HG03439 (cell line): ENCODE measurements around the gene LGALS4.
"Not testable (repeated sequence)": the region's sequence is repeated elsewhere in the genome, so short reads cannot be mapped to it uniquely, and the experiment has no call there.

Source experiments
- ATAC-seq: cut with Tn5 transposase; IDR thresholded peaks from one replicate; pipeline ENCODE4 v1.9.1; 2021; ENCODE audit warnings: mild to moderate bottlenecking, moderate library complexity; ENCODE audit not compliant: unreplicated experiment

Gene LGALS4, protein sequence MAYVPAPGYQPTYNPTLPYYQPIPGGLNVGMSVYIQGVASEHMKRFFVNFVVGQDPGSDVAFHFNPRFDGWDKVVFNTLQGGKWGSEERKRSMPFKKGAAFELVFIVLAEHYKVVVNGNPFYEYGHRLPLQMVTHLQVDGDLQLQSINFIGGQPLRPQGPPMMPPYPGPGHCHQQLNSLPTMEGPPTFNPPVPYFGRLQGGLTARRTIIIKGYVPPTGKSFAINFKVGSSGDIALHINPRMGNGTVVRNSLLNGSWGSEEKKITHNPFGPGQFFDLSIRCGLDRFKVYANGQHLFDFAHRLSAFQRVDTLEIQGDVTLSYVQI

DNA sequence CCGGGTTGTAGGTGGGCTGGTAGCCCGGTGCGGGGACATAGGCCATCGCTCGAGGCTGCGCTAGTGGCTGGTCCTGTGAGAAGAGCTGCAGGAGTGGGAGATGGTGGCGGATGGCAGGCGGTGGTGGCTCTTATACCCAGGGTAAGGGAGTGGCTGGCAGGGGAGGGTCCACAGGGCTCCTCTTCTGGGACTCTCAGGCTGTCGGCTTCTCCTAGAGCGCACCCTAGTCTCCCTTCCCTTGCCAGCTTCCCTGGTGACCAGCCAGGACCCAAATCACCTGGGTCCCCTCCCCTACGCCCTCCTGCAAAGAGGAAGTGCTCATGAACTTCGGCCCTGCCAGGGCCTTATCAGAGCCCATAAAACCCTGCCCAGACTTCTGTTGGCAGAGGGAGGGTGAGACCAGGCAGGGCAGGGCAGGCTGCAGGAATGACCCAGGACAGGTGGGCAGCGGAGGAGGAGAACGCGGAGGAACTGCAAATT lies at the start of gene LGALS4:
Gene LGALS4 (minus strand): TSS at position 105 of the 480 bp plus-strand sequence. CDS start 59 bp downstream, at position 46.
- no peak for ATAC-seq

DNA sequence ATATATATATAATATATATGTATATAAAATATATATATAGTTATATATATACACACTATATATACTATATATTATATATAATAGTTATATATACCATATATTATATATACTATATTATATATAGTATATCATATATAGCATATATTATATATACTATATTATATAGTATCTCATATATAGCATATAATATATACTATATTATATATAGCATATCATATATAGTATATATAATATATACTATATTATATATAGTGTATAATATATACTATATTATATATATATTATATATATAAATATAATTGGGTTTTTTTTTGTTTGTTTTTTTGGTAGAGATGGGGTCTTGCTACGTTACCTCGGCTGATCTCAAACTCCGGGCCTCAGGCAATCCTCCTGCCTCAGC lies 48.6 kb upstream of the LGALS4 start:
- no peak for ATAC-seq

DNA sequence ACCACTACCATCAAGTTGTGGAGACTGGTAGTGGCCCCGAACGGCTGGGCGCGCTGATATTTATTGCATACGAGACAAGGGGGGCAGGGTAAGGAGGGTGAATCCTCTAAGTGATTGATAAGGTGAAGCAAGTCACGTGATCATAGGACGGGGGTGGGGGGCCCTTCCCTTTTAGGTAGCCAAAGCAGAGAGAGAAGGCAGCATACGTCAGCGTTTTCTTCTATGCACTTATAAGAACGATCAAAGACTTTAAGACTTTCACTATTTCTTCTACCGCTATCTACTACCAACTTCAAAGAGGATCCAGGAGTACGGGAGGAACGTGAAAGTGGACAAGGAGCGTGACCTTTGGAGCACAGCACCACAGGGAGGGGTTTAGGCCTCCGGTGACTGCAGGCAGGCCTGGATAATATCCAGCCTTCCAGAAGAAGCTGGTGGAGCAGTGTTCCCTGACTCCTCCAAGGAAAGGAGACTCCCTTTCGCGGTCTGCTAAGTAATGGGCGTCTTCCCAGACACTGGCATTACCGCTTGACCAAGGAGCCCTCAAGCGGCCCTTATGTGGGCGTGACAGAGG lies 47.0 kb upstream of the LGALS4 start:
- ATAC-seq, result not testable (repeated sequence)

DNA sequence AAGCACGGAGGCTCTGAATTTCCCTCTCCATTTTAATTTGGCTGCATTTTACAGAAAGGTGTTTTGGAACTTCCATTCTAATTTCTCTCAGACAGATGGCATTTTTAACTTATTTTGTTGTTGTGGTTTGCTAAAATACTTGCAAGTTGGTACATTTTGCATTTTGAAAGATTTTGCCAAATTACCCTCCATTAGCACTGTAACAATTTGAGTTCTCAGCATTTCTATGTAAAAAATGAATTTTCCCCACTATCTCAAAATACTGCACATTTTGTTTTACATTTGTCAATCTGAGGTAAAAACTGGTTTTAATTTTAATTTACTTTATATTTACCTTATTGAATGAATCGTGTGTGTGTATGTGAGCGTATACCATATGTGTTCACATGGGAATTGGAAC lies 44.1 kb upstream of the LGALS4 start:
- ATAC-seq, result no peak

DNA sequence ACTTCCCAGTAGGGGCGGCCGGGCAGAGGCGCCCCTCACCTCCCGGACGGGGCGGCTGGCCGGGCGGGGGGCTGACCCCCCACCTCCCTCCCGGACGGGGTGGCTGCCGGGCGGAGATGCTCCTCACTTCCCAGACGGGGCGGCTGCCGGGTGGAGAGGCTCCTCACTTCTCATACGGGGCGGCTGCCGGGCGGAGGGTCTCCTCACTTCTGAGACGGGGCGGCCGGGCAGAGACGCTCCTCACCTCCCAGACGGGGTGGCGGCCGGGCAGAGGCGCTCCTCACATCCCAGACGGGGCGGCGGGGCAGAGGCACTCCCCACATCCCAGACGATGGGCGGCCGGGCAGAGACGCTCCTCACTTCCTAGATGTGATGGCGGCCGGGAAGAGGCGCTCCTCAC lies 43.0 kb upstream of the LGALS4 start:
- not testable (repeated sequence) for ATAC-seq

DNA sequence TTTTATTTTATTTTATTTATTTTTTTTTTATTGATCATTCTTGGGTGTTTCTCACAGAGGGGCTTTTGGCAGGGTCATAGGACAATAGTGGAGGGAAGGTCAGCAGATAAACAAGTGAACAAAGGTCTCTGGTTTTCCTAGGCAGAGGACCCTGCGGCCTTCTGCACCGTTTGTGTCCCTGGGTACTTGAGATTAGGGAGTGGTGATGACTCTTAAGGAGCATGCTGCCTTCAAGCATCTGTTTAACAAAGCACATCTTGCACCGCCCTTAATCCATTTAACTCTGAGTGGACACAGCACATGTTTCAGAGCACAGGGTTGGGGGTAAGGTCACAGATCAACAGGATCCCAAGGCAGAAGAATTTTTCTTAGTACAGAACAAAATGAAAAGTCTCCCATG lies 42.2 kb upstream of the LGALS4 start:
- ATAC-seq, result not testable (repeated sequence)

DNA sequence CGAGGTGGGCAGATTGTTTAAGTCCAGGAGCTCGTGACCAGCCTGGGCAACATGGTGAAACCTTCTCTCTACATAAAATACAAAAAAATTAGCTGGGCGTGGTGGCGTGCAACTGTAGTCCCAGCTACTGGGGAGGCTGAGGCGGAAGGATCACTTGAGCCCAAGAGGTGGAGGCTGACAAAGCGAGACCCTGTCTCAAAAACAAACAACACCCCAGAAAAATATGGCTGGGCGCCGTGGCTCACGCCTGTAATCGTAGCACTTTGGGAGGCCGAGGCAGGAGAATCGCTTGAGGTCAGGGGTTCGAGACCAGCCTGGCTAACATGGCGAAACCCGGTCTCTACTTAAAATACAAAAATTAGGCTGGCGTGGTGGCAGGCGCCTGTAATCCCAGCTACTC lies 40.5 kb upstream of the LGALS4 start:
- ATAC-seq, result no peak

DNA sequence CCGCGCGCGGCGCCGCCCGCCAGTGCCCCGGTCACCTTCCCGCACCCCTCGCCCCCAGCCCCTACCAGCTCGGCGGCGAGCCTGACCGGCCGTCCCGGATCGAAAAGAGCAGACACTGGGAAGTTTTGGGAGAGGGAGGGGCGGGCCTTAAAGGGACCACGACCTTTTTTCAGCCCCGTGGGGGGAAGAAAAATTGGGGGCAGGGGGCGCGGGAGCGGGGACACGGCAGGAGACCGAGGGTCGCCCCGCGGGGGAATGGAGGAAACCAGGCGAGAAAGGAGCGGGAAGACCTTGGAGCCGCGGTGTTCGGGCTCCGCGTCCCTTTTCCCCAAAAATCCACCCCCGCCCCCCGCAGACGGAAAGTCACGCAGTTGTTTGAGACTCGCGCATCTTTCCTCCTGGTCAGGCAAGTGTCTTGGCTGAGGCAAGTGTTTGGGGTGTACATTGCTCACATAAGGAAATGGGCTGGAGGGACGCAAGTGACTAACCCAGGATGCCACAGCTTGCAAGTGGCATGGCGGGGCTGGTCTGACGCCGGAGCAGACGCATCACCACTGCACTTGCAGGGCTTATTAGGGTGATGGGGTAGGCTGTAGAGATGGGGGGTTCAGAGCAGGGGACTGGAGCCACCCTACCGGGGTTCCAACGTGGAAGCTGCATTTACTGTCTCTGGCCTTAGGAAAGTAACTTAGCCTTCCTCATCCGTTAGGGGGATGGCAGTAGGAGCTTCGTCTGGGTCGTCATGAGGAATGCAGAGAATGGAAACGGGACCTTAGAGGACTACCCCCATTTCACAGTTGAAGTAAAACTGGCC lies 39.7 kb upstream of the LGALS4 start:
- ATAC-seq, result no peak

DNA sequence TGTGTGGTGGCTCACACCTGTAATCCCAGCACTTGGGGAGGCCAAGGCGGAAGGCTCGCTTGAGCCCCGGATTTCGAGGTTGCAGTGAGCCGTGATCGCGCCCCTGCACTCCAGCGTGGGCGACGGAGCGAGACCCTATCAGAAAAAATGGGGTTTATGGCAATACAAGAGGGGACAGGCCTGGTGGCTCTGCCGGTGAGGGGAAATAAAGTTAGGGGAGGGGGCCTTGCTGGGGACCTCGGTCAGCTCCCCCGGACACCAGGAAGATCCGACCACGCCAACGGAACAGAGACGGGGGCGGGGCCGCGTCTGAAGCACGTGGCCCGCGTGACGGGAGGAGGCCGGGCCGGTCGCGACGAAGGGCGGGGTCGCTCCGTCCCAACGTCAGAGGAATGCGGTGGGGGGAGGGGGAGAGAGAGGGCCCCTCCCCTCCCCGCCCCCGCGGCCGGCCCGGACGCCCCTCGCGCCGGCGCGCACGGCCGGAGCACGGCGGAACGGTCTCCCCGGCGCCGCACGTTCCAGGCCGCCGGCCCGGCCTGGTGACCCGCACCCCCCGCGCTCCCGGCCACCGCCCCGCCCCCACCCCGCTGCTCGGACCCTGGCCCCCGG lies 39.0 kb upstream of the LGALS4 start:
- peak; percentile 33 for ATAC-seq

DNA sequence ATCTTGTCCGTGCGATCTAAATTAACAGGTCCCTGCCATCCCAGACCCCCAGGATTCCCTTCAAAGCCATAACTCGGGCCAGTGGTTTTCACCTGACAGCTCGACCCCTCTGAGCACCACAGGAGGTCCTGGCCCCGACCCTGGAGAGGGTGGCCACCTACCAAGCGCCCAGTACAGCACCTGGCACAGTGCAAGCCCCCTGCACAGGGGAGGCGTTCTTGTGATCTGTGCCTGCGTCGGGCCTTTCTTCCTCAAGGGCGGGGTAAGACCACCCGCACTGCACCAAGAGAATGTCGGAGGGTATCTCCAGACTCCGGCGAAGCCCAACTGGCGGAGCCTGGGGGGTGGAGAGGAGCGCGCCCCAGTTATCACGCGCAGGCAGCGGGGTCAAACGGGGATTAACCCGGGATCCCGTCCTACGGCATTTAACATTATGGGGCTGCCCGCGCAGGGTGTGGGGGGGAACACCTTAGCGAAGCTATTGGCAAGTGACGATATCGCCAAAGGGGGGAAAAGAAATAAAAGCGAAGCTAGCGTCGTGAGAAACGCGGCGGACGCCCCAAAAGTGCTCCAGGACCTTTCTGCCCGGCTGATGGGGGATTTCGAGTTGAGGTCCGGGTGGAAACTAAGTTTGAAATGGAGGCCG lies 38.4 kb upstream of the LGALS4 start:
- no peak for ATAC-seq

DNA sequence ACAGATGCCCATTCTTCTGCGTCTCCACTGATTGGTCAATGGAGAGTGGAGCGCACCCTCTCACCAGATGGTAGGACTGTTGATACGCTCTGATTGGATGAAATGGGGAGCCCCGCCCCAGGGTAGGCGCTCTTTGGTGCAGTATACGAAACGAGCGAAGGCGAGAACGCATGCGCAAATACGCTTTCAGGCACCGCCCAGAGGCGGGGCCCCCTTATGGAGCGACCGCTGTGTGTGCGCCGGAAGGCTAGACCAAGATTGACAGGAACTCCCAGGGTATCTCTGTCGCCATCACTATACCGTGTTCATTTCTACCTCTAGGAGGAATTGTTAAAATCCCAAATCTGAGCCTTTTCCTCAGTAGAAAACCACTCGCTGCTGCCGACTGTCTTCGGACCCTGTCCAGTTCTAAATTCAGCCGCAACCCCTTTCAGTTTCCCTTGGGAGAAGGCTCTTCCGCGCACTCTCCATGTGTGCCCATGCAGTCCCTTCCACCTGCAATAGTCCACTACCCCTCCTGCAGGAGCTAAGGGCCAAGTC lies 37.8 kb upstream of the LGALS4 start:
- ATAC-seq, result peak; percentile 76

DNA sequence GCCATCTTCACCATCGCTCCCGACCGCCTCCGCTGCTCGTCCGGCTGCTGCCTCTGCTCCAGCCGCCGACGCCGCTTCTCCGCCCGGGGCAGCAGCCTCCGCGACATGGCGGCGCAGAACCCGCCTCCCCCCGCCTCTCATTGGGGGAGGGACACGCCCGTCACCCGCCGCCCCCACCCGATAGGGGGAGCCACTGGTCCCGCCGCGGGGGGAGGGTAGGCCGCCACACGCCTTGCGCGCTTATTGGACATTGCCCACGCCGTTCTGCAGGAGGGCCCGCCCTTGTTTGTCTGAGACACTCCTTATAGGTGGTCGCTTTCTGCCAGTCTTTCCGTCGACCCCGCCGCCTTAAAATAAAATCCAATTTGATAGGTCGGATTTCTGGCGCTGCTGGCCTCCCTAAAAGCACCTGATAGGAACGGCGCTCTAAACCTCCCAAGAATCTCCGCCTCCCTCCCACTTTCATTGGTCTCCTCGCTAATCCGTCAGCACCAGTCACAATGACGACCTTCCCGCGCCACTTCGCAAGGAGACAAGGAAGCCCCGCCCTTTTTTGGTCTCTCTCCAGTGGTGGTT lies 37.2 kb upstream of the LGALS4 start, which contains the start of gene HNRNPL:
Gene HNRNPL (minus strand): TSS at position 127 of the 576 bp plus-strand sequence. CDS start 20 bp downstream, at position 107.
- peak; percentile 58 for ATAC-seq

DNA sequence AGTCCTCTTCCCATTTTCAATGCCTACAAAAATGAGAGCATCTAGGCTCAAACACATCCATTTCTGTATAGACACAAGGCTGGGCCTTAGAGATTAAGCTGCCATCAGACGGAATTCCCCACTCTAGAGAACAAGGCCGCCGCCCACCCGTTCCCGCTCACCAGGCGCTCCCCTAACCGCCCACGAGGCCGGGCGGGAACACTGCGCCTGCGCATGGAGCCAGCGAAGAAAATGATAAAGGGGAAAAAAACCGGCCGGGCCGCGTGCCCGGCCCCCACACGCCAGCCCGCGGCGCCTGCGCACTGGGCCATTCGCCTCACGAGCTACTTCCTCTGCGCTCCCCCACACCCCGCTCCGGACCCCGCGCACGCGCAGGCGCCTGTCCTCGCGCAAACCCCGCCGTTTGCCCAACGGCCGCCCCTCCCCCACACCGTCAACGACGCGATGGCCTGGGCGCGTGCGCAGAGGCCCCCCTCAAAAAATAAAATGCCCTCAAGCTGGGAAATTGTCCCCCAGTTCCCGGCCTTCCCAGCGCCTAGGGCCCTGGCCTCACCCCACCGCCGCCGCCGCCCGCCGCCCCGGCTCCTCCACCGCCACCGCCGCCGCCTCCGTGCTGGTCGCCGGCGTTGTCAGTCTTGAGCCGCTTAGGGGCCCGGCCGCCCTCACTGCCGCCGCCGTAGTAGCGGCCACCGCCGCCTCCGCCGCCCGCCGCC lies 36.6 kb upstream of the LGALS4 start:
- ATAC-seq, result peak; percentile 20

DNA sequence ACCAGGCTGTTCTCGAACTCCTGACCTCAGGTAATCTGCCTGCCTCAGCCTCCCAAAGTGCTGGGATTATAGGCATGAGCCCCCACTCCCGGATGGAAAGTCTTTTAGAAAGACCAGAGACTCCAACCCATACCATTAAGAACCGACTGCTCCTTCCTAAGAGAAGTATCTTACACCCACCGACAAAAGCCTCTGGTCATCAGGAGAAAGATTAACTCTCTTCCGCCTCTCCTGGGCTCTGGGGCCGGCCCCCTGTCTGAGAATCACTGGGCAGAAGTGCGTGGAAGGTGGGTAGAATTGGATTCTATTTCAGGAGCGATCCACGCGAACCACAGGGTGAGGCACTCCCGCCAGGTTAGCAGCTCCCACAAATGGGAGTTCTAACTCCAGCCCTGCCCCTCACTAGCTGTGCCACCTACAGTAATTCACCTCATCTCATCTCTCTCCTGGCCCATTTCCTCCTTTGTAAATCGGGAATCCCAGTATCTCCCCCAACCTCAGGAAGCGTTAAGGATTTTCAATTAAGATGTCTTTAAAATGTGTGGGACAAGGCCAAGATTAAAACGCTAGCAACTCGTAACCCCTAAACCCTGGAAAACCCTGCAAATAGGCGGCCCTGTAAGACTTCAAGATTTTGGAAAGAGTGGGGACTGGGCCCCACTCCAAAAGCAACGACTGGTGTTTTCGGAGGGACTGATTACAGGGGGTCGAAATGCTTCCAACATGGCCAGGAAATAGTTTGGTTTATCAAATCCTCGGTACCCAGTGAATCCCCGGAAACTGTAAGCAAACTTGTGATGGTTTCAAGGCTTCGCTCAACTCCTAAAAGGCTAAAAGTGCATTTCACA lies 35.8 kb upstream of the LGALS4 start:
- no peak for ATAC-seq

DNA sequence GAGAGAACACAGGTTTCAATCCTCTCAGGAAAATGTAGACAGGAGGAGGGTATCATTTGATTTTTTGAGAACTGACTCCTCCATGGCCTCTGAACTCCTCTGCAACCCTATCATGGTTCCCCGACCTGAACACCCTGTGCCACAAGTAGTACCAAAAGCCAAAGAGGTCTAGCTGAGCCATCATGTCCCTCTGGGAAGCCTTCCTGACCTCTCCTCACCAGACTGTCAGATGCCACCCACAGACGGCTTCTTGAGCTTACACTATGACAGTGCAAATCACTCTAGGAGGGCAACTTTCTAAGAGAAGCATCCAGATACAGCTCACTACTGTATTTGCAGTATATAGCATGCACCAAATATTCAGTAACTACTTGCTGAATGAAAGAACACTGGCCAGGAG lies 33.4 kb upstream of the LGALS4 start:
- no peak for ATAC-seq

DNA sequence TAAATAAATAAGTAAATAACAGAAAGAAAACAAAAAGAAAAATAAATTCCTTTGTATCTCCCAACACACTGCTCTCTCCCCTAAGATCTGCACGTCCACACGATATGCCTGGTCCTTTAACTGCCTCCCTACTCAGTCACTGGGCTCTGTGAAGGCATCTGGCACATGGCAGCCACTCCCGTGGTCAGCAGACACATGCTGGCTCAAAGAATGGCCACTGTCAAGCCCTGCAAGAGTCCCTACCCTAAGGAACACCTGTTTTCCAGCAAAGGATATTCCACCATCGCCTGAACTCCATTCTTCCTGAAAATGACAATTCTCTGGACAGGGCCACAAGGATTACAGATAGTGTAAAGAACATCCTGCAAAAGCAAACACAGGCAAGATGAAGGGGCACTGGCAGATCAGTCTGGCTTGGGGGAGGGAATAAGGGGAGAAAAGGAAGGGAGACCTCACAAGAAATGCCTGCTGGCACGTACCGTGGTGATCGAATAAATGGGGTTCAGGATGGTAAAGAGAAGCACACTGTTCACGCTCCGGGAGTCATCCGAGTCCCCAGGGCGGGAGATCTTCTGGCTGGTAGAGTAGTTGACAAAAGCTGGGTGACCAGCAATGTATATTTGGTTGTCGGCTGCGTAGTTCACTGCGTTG lies 32.8 kb upstream of the LGALS4 start:
- no peak for ATAC-seq

DNA sequence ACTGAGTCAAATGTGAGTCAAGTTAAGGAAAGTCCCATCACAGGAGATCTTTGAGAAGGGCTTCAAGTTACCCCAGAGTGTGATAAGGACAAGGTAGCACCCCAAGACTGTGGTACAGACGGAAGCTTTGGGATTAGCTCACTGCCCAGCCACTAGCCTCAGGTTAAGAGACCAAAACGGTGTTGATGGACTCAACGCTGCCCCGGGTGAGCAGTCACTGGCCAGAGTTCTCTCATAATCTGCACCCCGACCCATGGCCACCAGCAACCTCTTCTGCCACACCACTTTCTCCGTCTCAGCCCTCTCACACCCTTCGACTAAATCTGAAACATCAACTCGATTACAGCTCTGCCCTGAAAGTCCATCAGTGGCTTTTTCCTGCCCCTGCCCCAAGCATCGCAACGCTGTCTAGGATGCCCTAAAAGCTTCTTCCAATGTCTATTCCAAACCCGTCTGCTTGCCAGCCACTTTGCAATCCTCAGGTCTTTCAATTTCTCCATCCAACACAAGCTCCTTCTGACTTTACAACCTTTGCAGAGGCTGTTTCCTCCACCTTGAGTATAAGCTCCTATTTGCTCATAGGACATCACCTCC lies 31.4 kb upstream of the LGALS4 start:
- ATAC-seq, result no peak
